OCI-LY7 (cell line): ENCODE results near the gene CALN1. TPM values are rescaled to one million over a fixed set of nuclear protein-coding genes. Genes with fewer than 3 reads are reported as not detected.

Source experiments
- BruUV-seq: library from RNA; stranded (reverse); fragments of 400-500 nt; replicated peaks from 2 replicates; lab custom pipeline; 2021; lab: Mats Ljungman, UMichigan
- CTCF ChIA-PET: fragments of 300-600 bp; sonication (Branson Sonifier 250); formaldehyde crosslinking; loops from one replicate; lab custom pipeline; 2022; ENCODE audit warnings: antibody characterized with exemption; ENCODE audit not compliant: unreplicated experiment; lab: Charles Lee
- POLR2A ChIA-PET: fragments of 300-600 bp; sonication (Branson Sonifier 250); formaldehyde crosslinking; loops from one replicate; lab custom pipeline; 2022; ENCODE audit warnings: antibody characterized with exemption; lab: Charles Lee
- DNase-seq: peaks from one replicate; pipeline ENCODE4 v3.0.0-alpha.2; 2015; ENCODE audit warnings: low spot score
- H2AFZ ChIP-seq: fragments of 200-600 bp; sonication (generic), shearing (Covaris generic); 2 replicates; pipeline ENCODE4 v1.6.1; 2014; ENCODE audit warnings: mild to moderate bottlenecking, antibody characterized with exemption, low read length, moderate library complexity
- H3K27ac ChIP-seq: fragments of 200-600 bp; sonication (generic); 2 replicates; pipeline ENCODE4 v1.5.1; 2014; ENCODE audit warnings: mixed run types, low read depth, mild to moderate bottlenecking, moderate library complexity, low read length, inconsistent platforms; ENCODE audit not compliant: poor library complexity, severe bottlenecking
- H3K36me3 ChIP-seq: fragments of 200-600 bp; sonication (generic); 2 replicates; pipeline ENCODE4 v1.6.1; 2014; ENCODE audit warnings: mild to moderate bottlenecking, antibody characterized with exemption, low read length, moderate library complexity, mixed read lengths; ENCODE audit not compliant: insufficient read depth
- H3K4me1 ChIP-seq: fragments of 200-600 bp; sonication (generic); 2 replicates; pipeline ENCODE4 v1.5.1; 2014; ENCODE audit warnings: mild to moderate bottlenecking, low read length; ENCODE audit not compliant: insufficient read depth, poor library complexity, severe bottlenecking
- H3K4me2 ChIP-seq: fragments of 200-600 bp; sonication (generic); 2 replicates; pipeline ENCODE4 v1.6.1; 2014; ENCODE audit warnings: mild to moderate bottlenecking, low read length
- H3K4me3 ChIP-seq: fragments of 200-600 bp; sonication (generic); 2 replicates; pipeline ENCODE4 v1.5.1; 2014; ENCODE audit warnings: mild to moderate bottlenecking, low read depth, low read length; ENCODE audit not compliant: poor library complexity, severe bottlenecking
- H3K79me2 ChIP-seq: fragments of 200-600 bp; sonication (generic); 2 replicates; pipeline ENCODE4 v1.6.1; 2016; ENCODE audit warnings: low read depth, mild to moderate bottlenecking, low read length, moderate library complexity, mixed read lengths; ENCODE audit not compliant: insufficient read depth
- H3K9me2 ChIP-seq: fragments of 200-600 bp; sonication (generic); 2 replicates; pipeline ENCODE4 v1.6.1; 2016; ENCODE audit warnings: mild to moderate bottlenecking, low read length, mixed read lengths; ENCODE audit not compliant: insufficient read depth
- H3K9me3 ChIP-seq: fragments of 200-600 bp; sonication (generic); 2 replicates; pipeline ENCODE4 v1.6.1; 2014; ENCODE audit warnings: mild to moderate bottlenecking, mixed run types, low read length, mixed read lengths
- H4K20me1 ChIP-seq: fragments of 200-600 bp; sonication (generic); 2 replicates; pipeline ENCODE4 v1.6.1; 2014; ENCODE audit warnings: mild to moderate bottlenecking, antibody characterized with exemption, low read length, moderate library complexity, mixed read lengths; ENCODE audit not compliant: insufficient read depth
- CTCF ChIP-seq: fragments of 200-600 bp; sonication (generic); conservative IDR thresholded peaks from 2 replicates; pipeline ENCODE4 v1.5.1; 2014; ENCODE audit warnings: mild to moderate bottlenecking, antibody characterized with exemption, low read length, moderate library complexity, mixed read lengths
- EZH2phosphoT487 ChIP-seq: fragments of 200-600 bp; sonication (generic); IDR thresholded peaks from 2 replicates; pipeline ENCODE4 v1.6.1; 2018; ENCODE audit warnings: low read depth, borderline replicate concordance, mild to moderate bottlenecking, mixed run types, antibody characterized with exemption, low read length, moderate library complexity, mixed read lengths
- intact Hi-C: fragments of 100-400 bp; cut with micrococcal nuclease; formaldehyde crosslinking; loops from one replicate; pipeline ENCODE4 v1.10.0; 2022; ENCODE audit not compliant: unreplicated experiment
- total RNA-seq, 2 experiments: library from RNA; depleted of rRNA in 1 of 2; stranded (reverse); fragments of >200 nt in 1 of 2; shearing (Covaris generic) in 1 of 2; gene quantifications; 2 replicates each; pipeline ENCODE4 v1.2.3, GENCODE V29; 2014 to 2022

CALN1 gene
- total RNA-seq, 2 experiments from 2014 or later = not detected

GRCh38 chr7:72313906-72314305, 98.2 kb downstream of the CALN1 start:
- Histone ChIP-seq H3K27ac (no peak overlapping the region), H2AFZ (no peak overlapping the region), H3K79me2 (no peaks in the 10 kb centered on the region), H4K20me1 (no peaks in the 10 kb centered on the region), H3K4me3 (no peak overlapping the region), H3K9me2 (no peaks in the 10 kb centered on the region), H3K4me2 (no peak overlapping the region), H3K4me1 (no peaks in the 10 kb centered on the region), H3K36me3 (no peaks in the 10 kb centered on the region), H3K9me3 (no peaks in the 10 kb centered on the region)
- BruUV-seq = no TSS peak
- TF ChIP-seq EZH2phosphoT487 = no peak
- no peak for TF ChIP-seq CTCF
- intact Hi-C loops = no loop called here
- no peak for DNase-seq
- ChIA-PET POLR2A (no interaction called here), CTCF (no interaction called here)

- no peak overlapping the region for H3K4me3 ChIP-seq
- no TSS peak for BruUV-seq
- no peaks in the 10 kb centered on the region for H3K79me2 ChIP-seq
- DNase-seq = no peak
- H3K9me2 ChIP-seq = no peaks in the 10 kb centered on the region
- H4K20me1 ChIP-seq = no peaks in the 10 kb centered on the region
- H3K9me3 ChIP-seq = no peaks in the 10 kb centered on the region
- H3K36me3 ChIP-seq = no peaks in the 10 kb centered on the region
- ChIA-PET POLR2A (no interaction called here), CTCF (no interaction called here)
- no peaks in the 10 kb centered on the region for H3K4me1 ChIP-seq
- H3K4me2 ChIP-seq = no peak overlapping the region
- intact Hi-C loops = no loop called here
- no peak overlapping the region for H3K27ac ChIP-seq
- no peak overlapping the region for H2AFZ ChIP-seq
- no peak for TF ChIP-seq EZH2phosphoT487
- no peak for TF ChIP-seq CTCF
These were observed 101.8 kb downstream of the CALN1 start for GRCh38 chr7:72310301-72310700.

- CTCF ChIA-PET = no interaction called here
- H3K27ac ChIP-seq = no peak overlapping the region
- no peak for DNase-seq
These were observed 102.7 kb downstream of the CALN1 start for GRCh38 chr7:72309476-72309875.

More at GRCh38 chr7:72309476-72309875, 102.7 kb downstream of the CALN1 start:
- Histone ChIP-seq H2AFZ (no peak overlapping the region), H4K20me1 (no peaks in the 10 kb centered on the region), H3K4me2 (no peak overlapping the region), H3K79me2 (no peaks in the 10 kb centered on the region), H3K9me2 (no peaks in the 10 kb centered on the region), H3K4me3 (no peak overlapping the region), H3K4me1 (no peaks in the 10 kb centered on the region), H3K9me3 (no peaks in the 10 kb centered on the region), H3K36me3 (no peaks in the 10 kb centered on the region)
- intact Hi-C loops = no loop called here
- POLR2A ChIA-PET = no interaction called here
- TF ChIP-seq EZH2phosphoT487 = no peak
- no peak for TF ChIP-seq CTCF
- BruUV-seq = no TSS peak
